Neural progenitor cell (in vitro differentiated cells): ENCODE results near the gene TC2N. TPM values are rescaled to one million over a fixed set of nuclear protein-coding genes. Genes with fewer than 3 reads are reported as not detected.

Experiments used
- DNase-seq: peaks from one replicate; pipeline ENCODE4 v3.0.0-alpha.2; 2016; ENCODE audit warnings: low spot score
- H2AFZ ChIP-seq: fragments of 200-600 bp; sonication (generic); replicated peaks from 2 replicates; pipeline ENCODE4 v1.6.1; 2016; ENCODE audit warnings: antibody characterized with exemption
- H3F3A ChIP-seq: fragments of 200-600 bp; sonication (generic); 2 replicates; pipeline ENCODE4 v1.6.1; 2016; ENCODE audit warnings: antibody characterized with exemption, low read depth
- H3K27ac ChIP-seq: fragments of 200-600 bp; sonication (generic); 2 replicates; pipeline ENCODE4 v1.5.1; 2016; ENCODE audit warnings: mild to moderate bottlenecking
- H3K27me3 ChIP-seq: fragments of 200-600 bp; sonication (generic); 2 replicates; pipeline ENCODE4 v1.6.1; 2016; ENCODE audit warnings: mild to moderate bottlenecking, moderate library complexity
- H3K36me3 ChIP-seq: fragments of 200-600 bp; sonication (generic); 2 replicates; pipeline ENCODE4 v1.5.1; 2016
- H3K4me1 ChIP-seq: fragments of 200-600 bp; sonication (generic); 2 replicates; pipeline ENCODE4 v1.6.1; 2016; ENCODE audit warnings: mixed run types
- H3K4me2 ChIP-seq: fragments of 200-600 bp; sonication (generic); 2 replicates; pipeline ENCODE4 v1.6.1; 2016
- H3K4me3 ChIP-seq: fragments of 200-600 bp; sonication (generic); 2 replicates; pipeline ENCODE4 v1.5.1; 2016
- H3K79me2 ChIP-seq: fragments of 200-600 bp; sonication (generic); 2 replicates; pipeline ENCODE4 v1.6.1; 2016; ENCODE audit warnings: low read depth
- H3K9ac ChIP-seq: fragments of 200-600 bp; sonication (generic); 2 replicates; pipeline ENCODE4 v1.6.1; 2016
- H3K9me3 ChIP-seq: fragments of 200-600 bp; sonication (generic); 2 replicates; pipeline ENCODE4 v1.5.1; 2016; ENCODE audit warnings: low read depth
- H4K20me1 ChIP-seq: fragments of 200-600 bp; sonication (generic); 2 replicates; pipeline ENCODE4 v1.6.1; 2016; ENCODE audit warnings: low read depth
- H3K27ac Mint-ChIP-seq: 3 replicates; pipeline ENCODE4 v1.8.0; 2021; ENCODE audit warnings: mixed read lengths
- H3K27me3 Mint-ChIP-seq: 2 replicates; pipeline ENCODE4 v1.8.0; 2022; ENCODE audit warnings: low read depth, mild to moderate bottlenecking, inconsistent platforms, moderate library complexity, mixed read lengths; ENCODE audit not compliant: insufficient read depth
- H3K36me3 Mint-ChIP-seq: 3 replicates; pipeline ENCODE4 v1.8.0; 2021; ENCODE audit warnings: mixed read lengths
- H3K4me1 Mint-ChIP-seq: 3 replicates; pipeline ENCODE4 v1.8.0; 2021; ENCODE audit warnings: mixed read lengths
- H3K4me3 Mint-ChIP-seq: 3 replicates; pipeline ENCODE4 v1.8.0; 2021; ENCODE audit warnings: mild to moderate bottlenecking, moderate library complexity, mixed read lengths
- H3K9me3 Mint-ChIP-seq: 3 replicates; pipeline ENCODE4 v1.8.0; 2020; ENCODE audit warnings: mixed read lengths
- CTCF ChIP-seq: fragments of 200-600 bp; sonication (generic); IDR thresholded peaks from 2 replicates; pipeline ENCODE4 v1.5.1; 2017; ENCODE audit warnings: antibody characterized with exemption, mild to moderate bottlenecking
- EZH2 ChIP-seq: fragments of 200-600 bp; sonication (generic); IDR thresholded peaks from 2 replicates; pipeline ENCODE4 v1.6.1; 2017; ENCODE audit warnings: antibody characterized with exemption, mild to moderate bottlenecking, moderate library complexity
- EZH2phosphoT487 ChIP-seq: fragments of 200-600 bp; sonication (generic); IDR thresholded peaks from 2 replicates; pipeline ENCODE4 v1.6.1; 2017; ENCODE audit warnings: antibody characterized with exemption
- total RNA-seq: library from RNA; depleted of rRNA; stranded (reverse); fragments of >200 nt; gene quantifications from 2 replicates; pipeline ENCODE4 v1.2.3, GENCODE V29; 2015; ENCODE audit warnings: low replicate concordance

The TC2N gene
- total RNA-seq, 1 donor from 2014 or later = 5.8 TPM

DNA sequence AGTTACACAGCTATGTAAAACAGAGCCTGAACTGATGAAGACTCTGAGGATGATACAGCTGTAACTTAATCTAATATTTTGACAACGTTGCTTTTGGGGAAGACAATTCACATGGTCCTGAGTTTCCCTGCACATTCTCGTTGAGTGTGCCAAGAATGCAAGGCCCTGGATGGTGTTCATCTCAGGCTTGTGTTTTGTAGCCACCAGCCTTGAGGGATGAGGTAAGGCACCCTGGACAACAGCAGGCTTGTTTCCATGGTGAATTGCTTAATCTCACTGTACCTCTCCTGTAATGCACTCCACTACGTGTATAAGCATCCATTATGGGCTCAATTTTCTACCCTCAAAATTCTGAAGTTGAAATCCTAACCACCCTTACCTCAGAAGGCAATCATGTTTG is 137.6 kb downstream of the TC2N start:
- H3K36me3 ChIP-seq = no peaks in the 10 kb centered on the region
- H3K27me3 ChIP-seq = no peaks in the 10 kb centered on the region
- Mint-ChIP-seq H3K27me3 (peaks cover 5% of the 10 kb centered on the region), H3K27ac (no peak overlapping the region), H3K9me3 (no peaks in the 10 kb centered on the region), H3K36me3 (no peaks in the 10 kb centered on the region), H3K4me3 (no peak overlapping the region), H3K4me1 (peaks cover 11% of the 10 kb centered on the region)
- H3K9ac ChIP-seq = no peak overlapping the region
- H3K4me1 ChIP-seq = no peaks in the 10 kb centered on the region
- TF ChIP-seq EZH2 (no peak), EZH2phosphoT487 (no peak), CTCF (no peak)
- H3K4me3 ChIP-seq = no peak overlapping the region
- no peak overlapping the region for H2AFZ ChIP-seq
- no peak for DNase-seq
- no peaks in the 10 kb centered on the region for H4K20me1 ChIP-seq
- H3K9me3 ChIP-seq = no peaks in the 10 kb centered on the region
- H3F3A ChIP-seq = no peaks in the 10 kb centered on the region
- no peak overlapping the region for H3K4me2 ChIP-seq
- H3K79me2 ChIP-seq = no peaks in the 10 kb centered on the region
- H3K27ac ChIP-seq = no peak overlapping the region

Other genes with a start within 250 kb of the TC2N start
- 0.28 TPM in 1 of 2 replicates, not detected in the other for gene CATSPERB, start 135.4 kb downstream of the TC2N start, total RNA-seq
- gene FBLN5, start 80.2 kb upstream of the TC2N start, total RNA-seq = not detected in 2 replicates
- 23.2 and 28.4 TPM in 2 replicates for gene TRIP11, start 172.5 kb upstream of the TC2N start, total RNA-seq
- gene ATXN3, start 239.0 kb upstream of the TC2N start, total RNA-seq = 39.7 and 76.6 TPM in 2 replicates